Body of pancreas (tissue), 4 donors: Measurements from ENCODE around the gene CD109.

ENCODE experiments used
- POLR2A ChIP-seq, 3 donors: fragments of 450-650 bp; IDR thresholded peaks; one replicate each; pipeline ENCODE4 v1.6.1; 2016; ENCODE audit warnings: antibody characterized with exemption in 3 of 3, mild to moderate bottlenecking in 2 of 3
- TF ChIP-seq, protein P1 (sequence below), 7 experiments: fragments of 450-650 bp in 4 of 7; fragments of 200-600 bp in 3 of 7; sonication (generic) in 3 of 7; IDR thresholded peaks; one replicate each; pipeline ENCODE4 v1.5.1; 2016 to 2019; ENCODE audit warnings: antibody characterized with exemption in 7 of 7

DNA sequence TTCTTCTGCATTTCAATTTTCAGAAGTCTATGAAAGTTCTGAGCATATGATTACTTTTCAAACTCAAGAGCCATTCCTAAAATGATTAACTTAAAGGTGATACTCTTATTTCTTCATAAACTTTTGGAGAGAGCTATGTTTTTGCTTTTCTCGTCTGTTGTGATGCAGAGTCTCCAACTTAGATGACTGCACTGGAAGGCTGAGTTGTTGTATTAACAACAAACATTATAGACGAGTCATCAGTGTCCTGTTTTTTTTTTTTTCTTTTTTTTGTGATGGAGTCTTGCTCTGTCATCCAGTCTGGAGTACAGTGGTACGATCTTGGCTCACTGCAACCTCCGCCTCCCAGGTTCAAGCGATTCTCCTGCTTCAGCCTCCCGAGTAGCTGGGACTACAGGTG is 101.9 kb downstream of the CD109 start:
- TF ChIP-seq, protein P1, sequence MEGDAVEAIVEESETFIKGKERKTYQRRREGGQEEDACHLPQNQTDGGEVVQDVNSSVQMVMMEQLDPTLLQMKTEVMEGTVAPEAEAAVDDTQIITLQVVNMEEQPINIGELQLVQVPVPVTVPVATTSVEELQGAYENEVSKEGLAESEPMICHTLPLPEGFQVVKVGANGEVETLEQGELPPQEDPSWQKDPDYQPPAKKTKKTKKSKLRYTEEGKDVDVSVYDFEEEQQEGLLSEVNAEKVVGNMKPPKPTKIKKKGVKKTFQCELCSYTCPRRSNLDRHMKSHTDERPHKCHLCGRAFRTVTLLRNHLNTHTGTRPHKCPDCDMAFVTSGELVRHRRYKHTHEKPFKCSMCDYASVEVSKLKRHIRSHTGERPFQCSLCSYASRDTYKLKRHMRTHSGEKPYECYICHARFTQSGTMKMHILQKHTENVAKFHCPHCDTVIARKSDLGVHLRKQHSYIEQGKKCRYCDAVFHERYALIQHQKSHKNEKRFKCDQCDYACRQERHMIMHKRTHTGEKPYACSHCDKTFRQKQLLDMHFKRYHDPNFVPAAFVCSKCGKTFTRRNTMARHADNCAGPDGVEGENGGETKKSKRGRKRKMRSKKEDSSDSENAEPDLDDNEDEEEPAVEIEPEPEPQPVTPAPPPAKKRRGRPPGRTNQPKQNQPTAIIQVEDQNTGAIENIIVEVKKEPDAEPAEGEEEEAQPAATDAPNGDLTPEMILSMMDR (IDR thresholded peaks at IDR 0.05), result no peak
- no peak for TF ChIP-seq POLR2A (IDR thresholded peaks at IDR 0.05)
